ENCODE measurements around the gene NR3C2.

GRCh38 chr4:148062301-148062950 lies 379.8 kb downstream of the NR3C2 start:
- TF ChIP-seq CTCF (IDR thresholded peaks at IDR 0.05) (no peak), POLR2AphosphoS5 (IDR thresholded peaks at IDR 0.05) (no peak)

Measured in prostate gland (tissue), 2 donors.